Measurements from ENCODE around the gene ELOVL6.

The ELOVL6 gene

GRCh38 chr4:110155654-110156053 is 42.8 kb downstream of the ELOVL6 start:
- peak; percentile 20 for DNase-seq (ENCODE audit: low read depth, low spot score)
- in situ Hi-C loops (cut with HindIII; ENCODE audit: low sequenced_read_pairs): no loop called here
- no peak overlapping the region for H3K4me3 ChIP-seq (ENCODE audit: low read depth, low read length)
- no peak for TF ChIP-seq CTCF (IDR thresholded peaks at IDR 0.05; ENCODE audit: low read depth, low read length)

- no peak for TF ChIP-seq CTCF (IDR thresholded peaks at IDR 0.05; ENCODE audit: low read depth, low read length)
- H3K4me3 ChIP-seq (ENCODE audit: low read depth, low read length): no peak overlapping the region
- no peak for DNase-seq (ENCODE audit: low read depth, low spot score)
- in situ Hi-C loops (cut with HindIII; ENCODE audit: low sequenced_read_pairs): no loop called here
Observed at GRCh38 chr4:110154582-110154981, 43.8 kb downstream of the ELOVL6 start.

- in situ Hi-C loops (cut with HindIII; ENCODE audit: low sequenced_read_pairs): no loop called here
- DNase-seq (ENCODE audit: low read depth, low spot score): no peak
- no peak overlapping the region for H3K4me3 ChIP-seq (ENCODE audit: low read depth, low read length)
- TF ChIP-seq CTCF (IDR thresholded peaks at IDR 0.05; ENCODE audit: low read depth, low read length): no peak
Observed at GRCh38 chr4:110152386-110152785, 46.0 kb downstream of the ELOVL6 start.

- DNase-seq (ENCODE audit: low read depth, low spot score): no peak
- no peak for TF ChIP-seq CTCF (IDR thresholded peaks at IDR 0.05; ENCODE audit: low read depth, low read length)
- in situ Hi-C loops (cut with HindIII; ENCODE audit: low sequenced_read_pairs): no loop called here
- no peak overlapping the region for H3K4me3 ChIP-seq (ENCODE audit: low read depth, low read length)
Observed at GRCh38 chr4:110149089-110149488, 49.3 kb downstream of the ELOVL6 start.

- TF ChIP-seq CTCF (IDR thresholded peaks at IDR 0.05; ENCODE audit: low read depth, low read length): no peak
- in situ Hi-C loops (cut with HindIII; ENCODE audit: low sequenced_read_pairs): no loop called here
- DNase-seq (ENCODE audit: low read depth, low spot score): no peak
- H3K4me3 ChIP-seq (ENCODE audit: low read depth, low read length): no peak overlapping the region
Observed at GRCh38 chr4:110142461-110142860, 56.0 kb downstream of the ELOVL6 start.

GRCh38 chr4:110139815-110140214 is 58.6 kb downstream of the ELOVL6 start:
- in situ Hi-C loops (cut with HindIII; ENCODE audit: low sequenced_read_pairs): no loop called here
- no peak for TF ChIP-seq CTCF (IDR thresholded peaks at IDR 0.05; ENCODE audit: low read depth, low read length)
- DNase-seq (ENCODE audit: low read depth, low spot score): no peak
- no peak overlapping the region for H3K4me3 ChIP-seq (ENCODE audit: low read depth, low read length)

- H3K4me3 ChIP-seq (ENCODE audit: low read depth, low read length): no peak overlapping the region
- TF ChIP-seq CTCF (IDR thresholded peaks at IDR 0.05; ENCODE audit: low read depth, low read length): no peak
- DNase-seq (ENCODE audit: low read depth, low spot score): no peak
- in situ Hi-C loops (cut with HindIII; ENCODE audit: low sequenced_read_pairs): no loop called here
Observed at GRCh38 chr4:110139111-110139510, 59.3 kb downstream of the ELOVL6 start.
